HG03280 (cell line): ENCODE results near the gene KRABD2.
"Not testable (repeated sequence)": the region's sequence is repeated elsewhere in the genome, so short reads cannot be mapped to it uniquely, and the experiment has no call there.

ENCODE experiments used
- ATAC-seq: cut with Tn5 transposase; IDR thresholded peaks from one replicate; pipeline ENCODE4 v1.9.1; 2021; ENCODE audit warnings: mild to moderate bottlenecking, moderate library complexity; ENCODE audit not compliant: unreplicated experiment

KRABD2 gene

DNA sequence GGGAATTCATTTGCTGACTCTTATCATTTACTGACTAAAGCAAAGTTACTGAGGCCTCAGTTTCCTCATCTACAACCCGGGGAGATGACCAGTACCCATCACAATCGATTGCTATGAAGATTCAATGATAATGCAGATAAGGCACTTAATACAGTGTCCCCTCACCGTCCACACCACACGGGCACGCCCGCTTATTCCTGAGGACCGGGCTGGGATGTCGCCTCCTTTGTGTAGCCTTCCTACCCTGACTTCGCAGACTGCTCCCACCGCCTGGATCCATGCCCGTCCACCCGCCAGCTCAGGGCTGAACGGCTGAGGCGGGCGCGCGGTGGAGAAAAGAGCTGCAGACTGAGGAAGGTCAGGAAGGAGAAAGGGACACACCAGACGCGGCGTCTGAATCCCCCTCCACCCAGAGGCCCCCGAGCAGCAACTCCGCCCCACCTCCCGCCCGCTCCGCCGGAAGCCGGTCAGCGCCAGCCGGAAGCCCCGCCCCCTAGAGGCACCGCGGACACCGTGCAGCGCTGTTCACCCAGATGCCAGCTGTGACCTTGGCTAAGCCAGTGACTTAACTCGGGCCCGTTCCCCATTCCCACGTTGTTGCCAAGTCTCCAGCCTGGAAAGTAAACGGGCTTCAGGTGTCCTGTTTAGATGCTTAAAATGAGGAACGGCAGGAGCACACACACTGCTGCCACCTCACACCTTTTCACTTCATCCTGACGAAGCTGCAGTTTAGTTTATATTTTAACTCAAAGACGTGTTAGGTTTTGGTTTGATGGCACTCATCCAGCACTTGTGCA lies at the start of gene KRABD2:
KRABD2 (minus strand) TSS at position 434 of the 797 bp plus-strand sequence.
- ATAC-seq, result peak; percentile 88

DNA sequence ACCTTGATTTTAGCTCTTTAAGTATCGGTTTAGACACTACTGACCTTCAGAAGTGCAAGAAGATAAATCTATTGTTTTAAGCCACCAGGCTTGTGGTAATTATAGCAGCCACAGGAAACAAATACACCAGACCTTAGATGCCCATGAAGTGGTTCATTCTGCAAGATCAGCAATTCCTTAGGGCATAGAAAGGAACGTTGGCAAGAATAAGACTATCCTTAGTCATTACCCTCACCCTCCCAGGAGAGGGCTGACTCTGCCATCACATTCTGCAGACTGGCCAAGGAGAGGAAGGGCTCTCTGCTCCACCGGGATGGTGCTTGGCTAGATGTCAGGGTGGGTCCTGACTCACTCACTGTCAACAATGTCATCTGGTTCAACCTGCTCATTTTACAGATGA lies 45.1 kb upstream of the KRABD2 start:
- ATAC-seq, result no peak

DNA sequence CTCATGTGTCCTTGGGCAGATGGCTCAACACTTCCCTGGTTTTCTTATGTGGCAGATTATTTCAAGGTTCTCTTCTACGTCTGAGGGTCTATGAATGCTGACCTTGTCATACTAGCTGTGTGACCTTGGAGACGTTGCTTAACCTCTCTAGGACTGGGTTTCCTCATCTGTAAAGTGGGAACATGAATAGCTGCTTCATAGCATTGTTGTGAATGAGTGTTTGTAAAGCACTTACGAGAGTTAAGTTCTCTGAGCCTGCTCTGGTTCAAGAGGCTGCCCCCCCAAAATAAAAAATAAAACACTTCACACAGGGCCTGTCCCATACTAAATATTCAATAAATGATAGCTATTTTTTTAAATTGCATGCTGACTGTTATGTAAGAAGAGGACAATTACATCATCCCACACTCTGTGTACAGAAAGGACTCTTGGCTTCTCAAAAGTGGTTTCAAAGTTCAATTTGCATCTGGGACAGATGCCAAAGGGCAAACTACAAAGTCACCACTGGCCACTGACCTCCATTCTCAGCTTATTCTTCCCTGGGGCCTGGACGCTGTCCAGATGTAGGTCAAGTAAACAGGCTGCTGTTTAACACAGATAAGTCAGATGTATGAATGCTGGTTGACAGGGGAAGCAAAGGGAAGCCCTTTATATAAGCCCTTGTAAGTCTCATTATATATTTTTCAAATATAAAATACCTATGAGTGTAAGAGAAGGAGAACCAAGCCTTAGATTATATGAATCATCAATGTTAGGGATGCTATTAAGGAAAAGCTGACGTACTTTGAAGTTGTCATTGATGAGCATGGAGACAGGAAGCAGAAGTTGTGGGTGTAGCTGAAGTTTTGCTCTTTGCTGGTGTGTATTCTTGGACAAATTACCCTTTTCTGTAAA lies 43.8 kb upstream of the KRABD2 start:
- no peak for ATAC-seq

DNA sequence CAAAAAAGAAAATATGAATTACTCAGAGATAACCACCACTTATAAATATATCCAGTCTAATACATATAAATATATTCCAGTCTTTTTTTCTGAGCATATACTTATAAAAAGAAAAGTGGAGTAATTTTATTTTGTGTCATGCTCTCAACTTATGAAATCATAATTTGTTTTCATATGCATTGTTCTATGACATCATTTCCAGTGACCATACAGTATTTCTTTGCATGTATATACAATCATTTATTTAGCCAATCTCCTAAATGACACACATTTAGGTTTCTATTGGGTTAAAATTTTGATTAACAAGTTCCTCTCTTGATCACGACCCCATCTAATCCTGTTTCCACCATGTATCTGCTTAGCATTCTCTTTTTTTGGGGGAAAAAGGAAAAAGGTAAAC lies 42.8 kb upstream of the KRABD2 start:
- ATAC-seq, result no peak

DNA sequence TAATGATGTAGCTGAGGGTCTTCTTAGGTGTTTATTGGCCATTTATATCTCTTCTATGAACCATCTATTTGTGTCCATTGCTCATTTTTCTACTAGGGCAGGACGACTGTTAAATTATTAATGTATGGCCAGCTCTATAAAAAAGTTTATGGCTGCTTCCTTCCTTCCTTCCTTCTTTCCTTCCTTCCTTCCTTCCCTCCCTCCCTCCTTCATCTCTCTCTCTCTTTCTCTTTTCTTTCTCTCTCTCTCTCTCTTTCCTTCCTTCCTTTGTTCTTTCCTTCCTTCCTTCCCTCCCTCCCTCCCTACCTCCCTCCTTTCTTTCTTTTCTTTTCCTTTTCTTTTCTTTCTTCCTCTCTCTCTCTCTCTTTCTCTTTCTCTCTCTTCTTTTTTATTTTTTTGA lies 42.0 kb upstream of the KRABD2 start:
- no peak for ATAC-seq

DNA sequence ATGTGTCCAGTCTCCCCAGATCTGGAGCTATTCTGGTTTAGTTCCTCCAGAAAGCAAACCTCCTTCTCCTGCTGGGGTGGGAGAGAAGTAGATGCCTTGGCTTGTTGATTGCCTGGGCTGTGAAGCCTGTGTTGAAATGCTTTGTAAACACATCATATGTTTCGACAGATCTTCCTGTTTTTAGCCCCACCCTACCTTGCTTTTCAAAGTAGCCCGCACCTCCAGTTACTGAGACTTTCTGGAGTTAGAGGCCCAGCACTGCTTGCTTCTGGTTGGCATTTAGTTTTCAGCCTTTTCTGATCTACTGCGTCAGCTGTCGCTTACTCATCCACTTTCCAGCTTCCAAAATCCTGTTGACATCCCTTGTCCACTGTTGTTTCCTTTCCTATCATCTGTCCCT lies 41.3 kb upstream of the KRABD2 start:
- no peak for ATAC-seq

DNA sequence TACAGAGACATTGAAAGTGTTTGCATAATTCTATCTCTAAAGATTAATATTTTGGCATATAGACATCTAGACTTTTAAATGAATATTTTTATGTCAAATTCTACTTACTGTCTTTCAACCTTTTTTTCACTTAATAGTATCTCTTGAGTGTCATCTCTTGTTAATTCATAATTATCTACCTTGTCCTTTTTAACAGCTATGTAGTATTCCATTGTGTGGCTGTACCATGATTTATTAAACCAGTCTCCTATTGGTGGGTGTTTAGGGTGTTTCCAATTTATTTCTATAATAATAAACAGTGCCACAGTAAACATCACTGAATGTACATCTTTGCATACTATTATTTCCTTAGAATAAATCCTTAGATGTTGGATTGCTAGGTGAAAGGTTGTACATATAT lies 37.4 kb upstream of the KRABD2 start:
- ATAC-seq, result no peak

DNA sequence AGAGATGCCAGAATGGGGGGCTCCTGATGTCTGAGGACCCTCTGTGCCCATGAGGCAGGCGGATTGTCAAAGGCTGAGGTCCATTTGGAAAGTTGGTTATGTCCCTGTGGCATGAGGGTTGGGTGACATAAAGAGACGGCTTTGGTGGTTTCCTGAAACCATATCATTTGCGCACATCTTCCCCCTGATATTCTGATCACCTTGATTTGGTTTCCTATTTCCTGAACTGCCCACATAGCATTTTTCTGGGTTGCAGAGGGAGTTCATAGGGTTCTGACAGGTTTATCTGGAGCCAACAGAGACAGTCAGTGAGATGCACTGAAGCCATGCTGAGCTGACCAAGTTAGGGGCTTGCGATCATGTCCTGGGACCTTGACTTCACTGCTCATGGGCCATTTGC lies 36.8 kb upstream of the KRABD2 start:
- ATAC-seq, result no peak

DNA sequence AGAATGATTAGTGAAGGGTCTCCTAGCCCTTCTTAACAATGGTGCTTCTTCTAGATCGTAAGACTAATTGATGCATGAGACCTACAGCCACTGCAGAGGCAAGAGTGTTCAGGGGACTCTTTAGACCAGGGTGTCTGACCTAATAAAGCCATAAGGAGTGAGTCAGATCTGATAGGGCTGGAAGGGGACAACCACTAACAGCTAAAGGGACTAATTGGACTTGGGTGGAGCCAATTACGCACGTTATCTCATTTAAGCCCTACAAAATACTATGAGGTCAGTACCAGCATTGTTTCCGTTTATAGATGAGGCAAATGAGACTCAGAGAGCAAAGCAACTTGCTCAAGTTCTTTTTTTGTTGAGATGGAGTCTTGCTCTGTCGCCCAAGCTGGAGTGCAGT lies 35.6 kb upstream of the KRABD2 start:
- no peak for ATAC-seq

DNA sequence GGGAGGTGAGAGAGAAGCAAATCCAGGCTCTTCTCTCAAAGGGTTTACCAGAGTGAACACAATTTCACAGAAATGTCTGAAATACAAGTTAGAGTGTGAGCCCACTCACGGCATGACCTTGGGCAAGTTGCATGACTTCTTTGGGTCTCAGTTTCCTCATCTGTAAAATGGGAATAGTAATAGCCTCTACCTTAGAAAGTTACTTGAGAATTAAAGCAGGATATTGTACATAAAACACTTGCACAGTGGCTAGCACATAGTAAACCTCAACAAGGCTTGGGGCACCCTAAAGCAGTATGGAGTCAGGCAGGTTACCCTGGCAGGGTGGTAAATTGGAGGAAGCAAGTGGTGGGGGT lies 34.4 kb upstream of the KRABD2 start:
- ATAC-seq, result no peak

DNA sequence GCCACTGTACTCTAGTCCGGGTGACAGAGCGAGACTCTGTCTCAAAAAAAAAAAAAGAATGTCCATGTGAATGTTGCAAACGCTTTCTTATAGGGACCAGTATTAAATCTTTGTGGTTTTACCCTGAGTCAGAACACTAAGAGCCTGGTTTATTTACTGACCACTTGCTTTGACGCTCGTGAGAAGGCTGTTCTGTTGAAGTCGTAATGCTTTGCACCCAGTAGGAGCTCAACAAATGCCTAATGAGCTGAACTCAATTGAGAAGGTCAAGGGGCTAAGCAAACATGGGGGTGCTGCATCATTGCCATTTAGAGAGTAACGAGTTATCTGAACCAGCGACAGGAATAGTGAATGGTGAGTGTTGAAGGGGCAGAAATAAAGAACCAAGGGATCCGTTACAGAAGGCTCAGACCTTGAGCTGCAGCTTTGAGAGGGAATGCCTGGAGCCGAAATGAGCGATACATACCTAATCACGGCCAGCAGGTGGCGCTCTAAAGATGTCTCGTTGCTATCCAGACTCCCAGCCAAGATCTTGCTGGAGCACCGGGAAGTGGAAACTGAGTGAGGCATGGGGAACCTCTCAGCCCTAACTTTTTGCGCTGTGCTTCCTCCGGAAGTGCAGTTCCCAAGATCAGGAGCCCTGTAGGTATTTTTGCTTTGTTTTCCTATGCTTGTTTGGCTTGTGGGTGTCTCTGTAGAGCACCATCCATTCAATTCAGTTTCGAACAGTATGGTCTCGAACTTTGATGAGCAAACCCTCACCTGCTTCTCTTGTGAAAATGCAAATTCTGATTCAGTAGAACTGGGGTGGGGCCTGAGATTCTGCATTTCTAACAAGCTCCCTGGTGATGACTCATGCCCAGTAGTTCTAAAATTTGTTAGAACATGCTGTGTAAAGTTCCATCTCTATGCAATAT lies 33.7 kb upstream of the KRABD2 start:
- peak; percentile 64 for ATAC-seq

DNA sequence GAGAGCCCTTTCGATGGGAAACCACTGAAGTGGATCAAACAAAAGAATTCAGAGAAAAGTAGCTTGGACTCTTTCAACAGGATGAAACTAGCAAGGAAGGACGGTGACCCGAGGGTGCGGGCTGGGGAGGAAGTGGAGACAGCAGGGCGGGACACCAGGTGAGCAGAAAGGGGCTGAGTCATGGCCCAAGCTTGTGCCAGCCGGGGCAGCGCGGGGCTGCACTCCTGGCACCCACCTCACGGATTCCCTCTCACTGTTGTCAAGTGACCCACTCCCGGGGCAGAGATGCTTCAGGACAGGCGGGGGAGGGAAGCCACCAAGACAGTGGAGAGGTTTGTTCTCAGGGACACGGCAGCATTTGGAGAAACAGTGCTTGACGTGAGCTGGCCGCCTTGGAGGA lies 31.9 kb upstream of the KRABD2 start:
- no peak for ATAC-seq

DNA sequence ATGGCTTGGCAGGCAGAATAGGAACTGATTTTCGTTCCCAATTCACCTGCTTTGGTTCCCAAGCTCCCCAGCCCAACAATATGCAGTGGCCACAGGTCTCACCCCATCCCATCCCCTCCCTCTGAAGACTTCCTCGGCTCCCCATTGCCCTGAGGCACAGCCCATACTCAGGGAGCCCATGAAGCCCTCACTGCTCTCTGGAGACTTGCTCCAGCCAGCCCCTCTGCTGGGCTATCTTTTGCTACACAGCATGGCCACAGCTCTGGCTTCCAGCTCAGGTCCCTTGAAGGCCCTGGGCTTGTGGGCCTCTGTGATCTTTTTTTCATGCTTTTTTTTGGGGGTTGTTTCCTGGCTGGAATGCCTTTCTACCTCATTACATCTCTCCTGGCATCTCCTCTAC lies 29.7 kb upstream of the KRABD2 start:
- ATAC-seq, result no peak

DNA sequence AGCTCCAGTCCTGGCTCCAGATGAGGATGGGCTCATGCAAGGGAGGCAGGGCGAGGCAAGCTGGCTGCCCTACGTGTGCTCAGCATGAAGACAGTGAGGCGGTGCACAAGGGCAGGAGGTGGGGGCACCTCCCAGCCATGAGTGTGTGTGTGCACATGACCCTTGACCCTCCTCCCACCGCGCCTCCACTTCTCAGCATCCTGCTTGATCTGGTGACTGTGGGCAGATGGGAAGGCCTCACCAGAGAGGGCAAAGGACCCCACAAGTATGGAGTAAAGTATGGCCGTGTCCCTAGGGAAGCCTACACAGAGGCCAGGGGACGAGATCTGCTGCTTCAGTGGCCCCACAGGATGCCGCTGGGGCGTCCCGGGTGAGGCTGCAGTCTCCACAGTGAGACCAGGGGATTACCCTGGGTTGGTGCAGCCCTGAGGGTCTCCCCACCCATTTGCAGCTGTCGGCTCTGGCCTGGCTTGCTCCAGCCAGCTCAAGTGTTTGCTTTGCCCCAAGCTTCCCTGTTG lies 29.1 kb upstream of the KRABD2 start:
- ATAC-seq, result no peak

DNA sequence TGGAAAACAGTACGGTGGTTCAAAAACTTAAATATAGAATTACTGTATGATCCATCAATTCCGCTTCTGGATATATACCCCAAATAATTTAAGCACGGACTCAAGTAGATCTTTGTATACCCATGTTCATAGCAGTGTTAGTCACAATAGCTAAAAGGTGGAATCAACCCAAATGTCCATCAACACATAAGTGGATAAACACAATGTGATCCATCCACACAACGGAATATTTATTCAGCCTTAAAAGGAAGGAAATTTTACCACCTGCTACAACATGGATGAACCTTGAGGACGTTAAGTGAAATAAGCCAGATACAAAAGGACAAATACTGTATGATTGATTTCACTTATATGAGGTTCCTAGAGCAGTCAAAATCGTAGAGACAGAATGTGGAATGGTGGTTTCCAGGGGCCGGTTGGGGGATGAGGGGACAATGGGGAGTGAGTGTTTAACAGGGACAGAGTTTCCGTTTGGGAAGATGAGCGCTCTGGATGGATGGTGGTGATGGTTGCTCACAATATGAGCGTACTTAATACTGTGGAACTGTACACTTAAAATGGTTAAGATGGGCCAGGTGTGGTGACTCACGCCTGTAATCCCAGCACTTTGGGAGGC lies 26.5 kb upstream of the KRABD2 start:
- ATAC-seq, result no peak

DNA sequence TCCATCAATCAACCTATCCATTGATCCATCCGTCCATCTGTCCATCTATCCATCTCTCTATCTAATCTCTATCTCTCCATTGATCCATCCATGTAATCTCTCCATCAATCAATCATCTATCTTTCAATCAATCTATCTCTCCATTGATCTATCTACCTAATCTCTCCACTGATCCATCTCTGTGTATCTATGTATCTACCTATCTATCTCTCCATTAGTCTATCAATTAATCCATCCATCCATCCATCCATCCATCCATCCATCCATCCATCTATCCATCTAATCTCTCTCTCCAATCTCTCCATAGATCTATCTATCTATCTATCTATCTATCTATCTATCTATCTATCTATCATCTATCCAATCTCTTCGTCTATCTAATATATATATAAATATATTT lies 24.6 kb upstream of the KRABD2 start:
- ATAC-seq, result no peak

DNA sequence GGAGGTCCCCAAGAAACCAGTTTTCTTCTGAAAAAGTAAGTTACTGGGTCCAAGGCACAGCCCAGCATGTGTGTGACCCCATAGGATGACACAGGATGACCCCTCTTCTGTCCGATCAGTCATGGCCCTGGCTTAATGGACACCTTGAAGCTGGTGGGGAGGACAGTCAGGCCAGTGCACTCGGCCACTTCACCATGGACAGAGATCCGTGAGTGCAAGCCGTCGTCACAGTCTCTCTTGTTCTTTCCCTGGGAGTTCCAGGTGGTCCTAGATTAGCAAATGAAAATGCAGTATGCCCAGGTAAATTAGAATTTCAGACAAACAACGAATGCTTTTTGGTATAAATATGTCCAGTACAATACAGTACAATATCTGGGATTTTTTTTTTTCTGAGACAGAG lies 22.5 kb upstream of the KRABD2 start:
- ATAC-seq, result no peak

DNA sequence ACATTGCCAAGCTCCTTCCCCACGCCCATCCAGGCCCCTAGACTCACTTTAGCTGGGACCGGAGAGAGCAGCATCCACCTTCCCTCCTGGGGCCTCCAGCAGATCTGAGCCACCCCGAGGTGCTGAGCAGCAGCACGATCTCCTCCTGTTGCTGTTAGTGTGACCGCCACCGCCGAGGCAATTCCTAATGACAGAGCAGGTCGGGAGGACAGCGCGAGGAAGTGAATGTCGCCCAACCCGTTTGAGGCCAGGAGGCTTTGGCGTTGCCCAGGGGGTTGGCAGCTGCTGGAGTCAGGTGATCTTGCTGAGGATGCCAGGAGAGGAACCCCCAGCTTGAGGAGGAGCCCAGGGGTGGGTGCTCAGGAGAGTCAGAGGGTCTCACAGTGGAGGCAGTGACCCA lies 21.1 kb upstream of the KRABD2 start, which contains the start of gene RNF222:
RNF222 (minus strand) TSS at position 192 of the 400 bp plus-strand sequence. CDS start 4,366 bp downstream, outside the sequence.
- ATAC-seq, result no peak

DNA sequence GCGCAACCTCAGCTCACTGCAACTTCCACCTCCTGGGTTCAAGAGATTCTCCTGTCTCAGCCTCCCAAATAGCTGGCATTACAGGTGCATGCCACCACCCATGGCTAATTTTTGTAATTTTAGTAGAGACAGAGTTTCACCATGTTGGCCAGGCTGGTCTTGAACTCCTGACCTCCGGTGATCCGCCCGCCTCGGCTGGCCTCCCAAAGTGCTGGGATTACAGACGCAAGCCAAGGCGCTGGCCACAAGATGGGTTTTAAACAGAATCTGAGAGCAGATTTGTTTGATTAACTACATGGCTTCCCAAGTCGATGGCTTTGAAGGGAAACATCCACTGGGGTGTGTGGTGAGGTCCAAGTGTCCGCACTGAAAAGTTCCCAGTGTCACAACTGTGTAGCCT lies 18.0 kb upstream of the KRABD2 start:
- not testable (repeated sequence) for ATAC-seq

DNA sequence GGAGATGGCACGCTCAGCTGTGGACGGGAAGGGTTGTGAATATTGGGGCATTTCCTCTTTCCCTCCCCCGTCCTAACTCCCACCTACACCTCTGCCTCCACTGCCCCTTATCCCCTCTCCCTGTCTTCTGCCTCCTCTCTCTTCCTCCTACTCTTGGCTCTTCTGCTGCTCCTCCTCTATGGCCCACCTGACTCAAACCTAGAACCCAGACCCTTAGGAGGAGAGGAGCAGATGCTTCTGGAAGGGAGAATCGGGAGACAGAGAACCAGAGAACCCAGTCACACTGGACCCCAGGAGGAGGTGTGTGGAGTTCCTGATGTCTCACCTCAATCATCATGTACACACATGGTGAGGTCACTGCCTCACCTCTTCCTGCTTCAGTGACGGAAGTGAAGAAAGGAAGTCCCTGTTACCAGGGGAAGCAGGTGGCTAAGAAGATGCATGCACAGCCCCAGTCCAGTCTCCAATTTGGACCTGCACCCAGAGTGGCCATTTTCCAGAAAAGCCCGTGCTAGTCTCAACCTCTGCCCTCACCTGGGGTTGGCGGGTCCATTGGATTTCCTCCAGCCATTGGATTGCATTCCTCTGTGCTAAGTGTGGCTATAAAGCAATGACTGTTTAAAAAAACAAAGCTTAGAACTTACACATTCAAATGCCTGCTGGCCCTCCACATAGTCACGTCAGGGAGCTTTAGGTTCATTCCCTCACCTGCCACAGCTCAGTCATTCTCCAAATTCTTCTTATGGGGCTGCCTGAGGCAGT lies 17.1 kb upstream of the KRABD2 start:
- ATAC-seq, result no peak
